Osteoblast (primary cell): Measurements from ENCODE around the gene ABCD1. TPM values are rescaled to one million over a fixed set of nuclear protein-coding genes. Genes with fewer than 3 reads are reported as not detected.
"Not testable (repeated sequence)": the region's sequence is repeated elsewhere in the genome, so short reads cannot be mapped to it uniquely, and the experiment has no call there.

Experiments used
- DNase-seq: peaks from one replicate; pipeline ENCODE4 v3.0.0; 2011; ENCODE audit warnings: low spot score, mixed read lengths; ENCODE audit not compliant: insufficient read length; ENCODE audit errors: missing footprints
- H2AFZ ChIP-seq: 2 replicates; pipeline ENCODE4 v1.6.0; 2011; ENCODE audit warnings: mild to moderate bottlenecking, low read length
- H3K27ac ChIP-seq: 2 replicates; pipeline ENCODE4 v1.5.1; 2011; ENCODE audit warnings: mild to moderate bottlenecking, low read depth, low read length, moderate library complexity
- H3K27me3 ChIP-seq: 2 replicates; pipeline ENCODE4 v1.6.0; 2012; ENCODE audit warnings: mild to moderate bottlenecking, control low read depth, inconsistent platforms, low read length, moderate library complexity; ENCODE audit not compliant: insufficient read depth
- H3K36me3 ChIP-seq: 2 replicates; pipeline ENCODE4 v1.5.1; 2011; ENCODE audit warnings: mild to moderate bottlenecking, low read length, control low read depth, moderate library complexity; ENCODE audit not compliant: insufficient read depth
- H3K4me1 ChIP-seq: 2 replicates; pipeline ENCODE4 v1.5.1; 2011; ENCODE audit warnings: mild to moderate bottlenecking, low read length, control low read depth, moderate library complexity; ENCODE audit not compliant: insufficient read depth
- H3K4me2 ChIP-seq: 2 replicates; pipeline ENCODE4 v1.6.0; 2011; ENCODE audit warnings: mild to moderate bottlenecking, low read length; ENCODE audit not compliant: insufficient read depth
- H3K4me3 ChIP-seq: fragments of 200-600 bp; sonication (generic); 3 replicates; pipeline ENCODE4 v1.5.1; 2012; ENCODE audit warnings: mild to moderate bottlenecking, low read length, inconsistent platforms; ENCODE audit not compliant: insufficient read depth
- H3K79me2 ChIP-seq: 2 replicates; pipeline ENCODE4 v1.6.0; 2012; ENCODE audit warnings: mild to moderate bottlenecking, low read length, control low read depth, inconsistent platforms; ENCODE audit not compliant: insufficient read depth
- H3K9me3 ChIP-seq: 2 replicates; pipeline ENCODE4 v1.5.1; 2011; ENCODE audit warnings: low read depth, low read length, control low read depth
- H4K20me1 ChIP-seq: 2 replicates; pipeline ENCODE4 v1.6.0; 2012; ENCODE audit warnings: mild to moderate bottlenecking, low read length, control low read depth; ENCODE audit not compliant: insufficient read depth
- total RNA-seq: library from RNA; depleted of rRNA; stranded (reverse); fragments of >200 nt; gene quantifications from 2 replicates; pipeline ENCODE4 v1.2.3, GENCODE V29; 2012
- TF ChIP-seq, protein P1 (sequence below): IDR thresholded peaks from 2 replicates; pipeline ENCODE4 v1.5.1; 2011; ENCODE audit warnings: mild to moderate bottlenecking, low read depth, low read length, moderate library complexity; ENCODE audit errors: extremely low read depth

Gene ABCD1
- total RNA-seq, 1 donor, result 16.3 TPM

DNA sequence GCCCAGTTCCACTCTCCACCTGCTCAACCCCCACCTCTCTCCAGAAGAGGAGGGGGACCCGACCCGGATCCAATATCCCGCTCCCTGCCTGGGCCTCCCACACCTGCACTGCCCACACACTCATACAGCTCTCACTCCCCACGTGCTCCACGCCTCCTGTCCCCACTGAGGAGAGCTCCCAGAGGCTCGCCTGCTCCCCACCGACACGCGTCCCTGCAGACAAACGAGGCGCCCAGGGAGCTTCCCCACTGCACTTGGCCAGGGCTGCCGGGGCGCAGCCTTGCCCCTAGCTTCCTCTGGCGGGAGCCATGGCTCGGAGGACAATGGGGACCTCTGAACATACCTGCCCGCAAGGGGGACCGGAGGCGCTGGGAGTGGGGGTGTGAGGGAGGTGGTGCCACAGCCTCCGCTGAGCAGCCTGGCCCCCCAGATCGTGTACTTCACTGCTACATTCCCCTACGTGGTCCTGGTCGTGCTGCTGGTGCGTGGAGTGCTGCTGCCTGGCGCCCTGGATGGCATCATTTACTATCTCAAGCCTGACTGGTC is 32.0 kb upstream of the ABCD1 start:
- H3K4me1 ChIP-seq, result no peaks in the 10 kb centered on the region
- TF ChIP-seq, protein P1, sequence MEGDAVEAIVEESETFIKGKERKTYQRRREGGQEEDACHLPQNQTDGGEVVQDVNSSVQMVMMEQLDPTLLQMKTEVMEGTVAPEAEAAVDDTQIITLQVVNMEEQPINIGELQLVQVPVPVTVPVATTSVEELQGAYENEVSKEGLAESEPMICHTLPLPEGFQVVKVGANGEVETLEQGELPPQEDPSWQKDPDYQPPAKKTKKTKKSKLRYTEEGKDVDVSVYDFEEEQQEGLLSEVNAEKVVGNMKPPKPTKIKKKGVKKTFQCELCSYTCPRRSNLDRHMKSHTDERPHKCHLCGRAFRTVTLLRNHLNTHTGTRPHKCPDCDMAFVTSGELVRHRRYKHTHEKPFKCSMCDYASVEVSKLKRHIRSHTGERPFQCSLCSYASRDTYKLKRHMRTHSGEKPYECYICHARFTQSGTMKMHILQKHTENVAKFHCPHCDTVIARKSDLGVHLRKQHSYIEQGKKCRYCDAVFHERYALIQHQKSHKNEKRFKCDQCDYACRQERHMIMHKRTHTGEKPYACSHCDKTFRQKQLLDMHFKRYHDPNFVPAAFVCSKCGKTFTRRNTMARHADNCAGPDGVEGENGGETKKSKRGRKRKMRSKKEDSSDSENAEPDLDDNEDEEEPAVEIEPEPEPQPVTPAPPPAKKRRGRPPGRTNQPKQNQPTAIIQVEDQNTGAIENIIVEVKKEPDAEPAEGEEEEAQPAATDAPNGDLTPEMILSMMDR, result no peak
- H3K4me3 ChIP-seq, result no peak overlapping the region
- no peaks in the 10 kb centered on the region for H3K36me3 ChIP-seq
- no peaks in the 10 kb centered on the region for H3K9me3 ChIP-seq
- peak; percentile 48 for DNase-seq
- H3K79me2 ChIP-seq, result peaks cover 3% of the 10 kb centered on the region
- H4K20me1 ChIP-seq, result peaks cover 12% of the 10 kb centered on the region
- no peak overlapping the region for H3K4me2 ChIP-seq
- no peak overlapping the region for H3K27ac ChIP-seq
- no peak overlapping the region for H2AFZ ChIP-seq
- H3K27me3 ChIP-seq, result no peaks in the 10 kb centered on the region

DNA sequence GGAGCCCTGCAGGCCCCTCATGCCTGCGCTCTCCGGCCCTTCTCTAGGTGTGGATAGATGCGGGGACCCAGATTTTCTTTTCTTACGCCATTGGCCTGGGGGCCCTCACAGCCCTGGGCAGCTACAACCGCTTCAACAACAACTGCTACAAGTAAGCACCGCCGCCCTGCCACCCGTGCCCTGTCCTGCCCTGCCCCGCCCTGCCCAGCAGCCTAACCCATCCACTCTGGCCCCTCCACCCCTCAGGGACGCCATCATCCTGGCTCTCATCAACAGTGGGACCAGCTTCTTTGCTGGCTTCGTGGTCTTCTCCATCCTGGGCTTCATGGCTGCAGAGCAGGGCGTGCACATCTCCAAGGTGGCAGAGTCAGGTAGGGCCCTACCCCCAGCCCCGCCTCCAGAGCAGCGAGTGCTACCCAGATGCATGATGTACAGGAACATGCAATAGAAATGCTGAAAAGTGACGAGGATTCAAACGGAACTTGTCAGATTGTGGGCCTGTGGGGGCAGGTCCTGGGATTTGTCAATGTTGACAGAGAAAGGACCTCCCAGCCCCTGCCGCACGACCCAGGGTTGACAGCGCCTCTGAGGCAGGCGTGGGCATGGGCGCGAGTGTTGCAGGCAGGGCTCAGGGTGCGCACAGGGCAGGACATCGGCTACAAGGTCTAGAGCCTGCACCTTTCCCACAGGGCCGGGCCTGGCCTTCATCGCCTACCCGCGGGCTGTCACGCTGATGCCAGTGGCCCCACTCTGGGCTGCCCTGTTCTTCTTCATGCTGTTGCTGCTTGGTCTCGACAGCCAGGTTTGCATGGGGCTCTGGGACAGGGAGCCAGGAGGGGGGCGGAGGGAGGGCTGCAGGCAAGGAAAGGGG is 31.2 kb upstream of the ABCD1 start:
- Histone ChIP-seq H2AFZ (no peak overlapping the region), H3K79me2 (peaks cover 3% of the 10 kb centered on the region), H4K20me1 (peaks cover 12% of the 10 kb centered on the region), H3K27ac (no peak overlapping the region), H3K4me1 (no peaks in the 10 kb centered on the region), H3K27me3 (no peaks in the 10 kb centered on the region), H3K36me3 (no peaks in the 10 kb centered on the region), H3K4me2 (no peak overlapping the region), H3K9me3 (no peaks in the 10 kb centered on the region), H3K4me3 (no peak overlapping the region)
- TF ChIP-seq, protein P1, result no peak
- DNase-seq, result peak; percentile 29

DNA sequence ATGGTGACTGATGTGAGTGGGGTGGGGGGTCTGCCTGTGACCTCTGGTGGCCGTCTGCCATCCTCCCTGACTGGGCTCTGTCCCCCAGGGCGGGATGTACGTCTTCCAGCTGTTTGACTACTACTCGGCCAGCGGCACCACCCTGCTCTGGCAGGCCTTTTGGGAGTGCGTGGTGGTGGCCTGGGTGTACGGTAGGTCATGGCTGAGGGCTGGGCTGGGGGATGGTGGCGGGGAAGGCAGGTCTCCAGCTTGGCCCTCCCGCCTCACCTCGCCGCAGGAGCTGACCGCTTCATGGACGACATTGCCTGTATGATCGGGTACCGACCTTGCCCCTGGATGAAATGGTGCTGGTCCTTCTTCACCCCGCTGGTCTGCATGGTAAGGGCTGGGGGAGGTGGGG is 30.4 kb upstream of the ABCD1 start:
- H3K27ac ChIP-seq, H3K4me2 ChIP-seq, H3K36me3 ChIP-seq, DNase-seq, H3K4me3 ChIP-seq, H3K27me3 ChIP-seq, H3K9me3 ChIP-seq, H2AFZ ChIP-seq, H3K79me2 ChIP-seq, H3K4me1 ChIP-seq: not testable (repeated sequence)
- H4K20me1 ChIP-seq, result peaks cover 12% of the 10 kb centered on the region

DNA sequence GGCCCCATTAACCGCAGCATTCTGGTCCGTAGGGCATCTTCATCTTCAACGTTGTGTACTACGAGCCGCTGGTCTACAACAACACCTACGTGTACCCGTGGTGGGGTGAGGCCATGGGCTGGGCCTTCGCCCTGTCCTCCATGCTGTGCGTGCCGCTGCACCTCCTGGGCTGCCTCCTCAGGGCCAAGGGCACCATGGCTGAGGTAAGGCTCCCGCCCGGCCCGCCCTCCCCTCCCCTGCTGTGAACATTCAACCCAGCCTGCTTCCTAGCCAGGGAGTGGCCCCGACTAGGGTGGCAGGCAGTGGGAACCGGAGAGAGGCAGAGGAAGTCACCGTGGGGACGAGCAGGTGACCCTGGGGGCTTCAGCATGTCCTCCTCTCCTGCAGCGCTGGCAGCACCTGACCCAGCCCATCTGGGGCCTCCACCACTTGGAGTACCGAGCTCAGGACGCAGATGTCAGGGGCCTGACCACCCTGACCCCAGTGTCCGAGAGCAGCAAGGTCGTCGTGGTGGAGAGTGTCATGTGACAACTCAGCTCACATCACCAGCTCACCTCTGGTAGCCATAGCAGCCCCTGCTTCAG is 29.9 kb upstream of the ABCD1 start:
- Histone ChIP-seq H4K20me1 (peaks cover 8% of the 10 kb centered on the region), H3K4me1 (no peaks in the 10 kb centered on the region), H3K4me3 (no peak overlapping the region), H3K36me3 (no peaks in the 10 kb centered on the region), H3K27ac (no peak overlapping the region), H2AFZ (no peak overlapping the region), H3K9me3 (no peaks in the 10 kb centered on the region), H3K79me2 (peaks cover 2% of the 10 kb centered on the region), H3K27me3 (no peaks in the 10 kb centered on the region), H3K4me2 (no peak overlapping the region)
- TF ChIP-seq, protein P1, result no peak
- no peak for DNase-seq
